ENCODE measurements around the gene OR8D1. TPM values are rescaled to one million over a fixed set of nuclear protein-coding genes. Genes with fewer than 3 reads are reported as not detected.

OR8D1 gene
- polyA plus RNA-seq (2013, experiment 1 of 2; ENCODE audit: insufficient read length): not detected
- not detected for polyA plus RNA-seq (2013, experiment 2 of 2; ENCODE audit: insufficient read length)

GRCh38 chr11:124313849-124314248, at the start of gene OR8D1:
Gene OR8D1 (minus strand): TSS chr11:124313949. CDS start chr11:124310766, 3,183 bp downstream.
- DNase-seq: no peak

GRCh38 chr11:124359566-124359965, 45.8 kb upstream of the OR8D1 start:
- no peak for DNase-seq

GRCh38 chr11:124346311-124346955, 32.7 kb upstream of the OR8D1 start:
- DNase-seq: no peak

GRCh38 chr11:124344346-124344745, 30.6 kb upstream of the OR8D1 start:
- no peak for DNase-seq

GRCh38 chr11:124340142-124340447, 26.3 kb upstream of the OR8D1 start:
- no peak for DNase-seq

- DNase-seq: no peak
These were observed 25.8 kb upstream of the OR8D1 start for GRCh38 chr11:124339396-124340141.

- DNase-seq: no peak
These were observed 18.1 kb upstream of the OR8D1 start for GRCh38 chr11:124331873-124332272.

GRCh38 chr11:124329787-124330478, 16.2 kb upstream of the OR8D1 start:
- DNase-seq: no peak

GRCh38 chr11:124327775-124328174, 14.0 kb upstream of the OR8D1 start:
- no peak for DNase-seq

GRCh38 chr11:124322356-124322755, 8.6 kb upstream of the OR8D1 start:
- no peak for DNase-seq

- no peak for DNase-seq
These were observed 6.3 kb upstream of the OR8D1 start, which contains the start of gene OR8D2 for GRCh38 chr11:124320097-124320496. Gene OR8D2 (minus strand): TSS chr11:124320197. CDS start chr11:124320197, 0 bp downstream.

- peak; percentile 4 for DNase-seq
These were observed 1.3 kb upstream of the OR8D1 start for GRCh38 chr11:124315052-124315451.

- no peak for DNase-seq
These were observed 618 bp downstream of the OR8D1 start for GRCh38 chr11:124313131-124313530.

GRCh38 chr11:124311670-124312069, 2.1 kb downstream of the OR8D1 start:
- DNase-seq: no peak

GRCh38 chr11:124311269-124311668, 2.5 kb downstream of the OR8D1 start:
- DNase-seq: no peak

- peak; percentile 3 for DNase-seq
These were observed 3.0 kb downstream of the OR8D1 start for GRCh38 chr11:124310721-124311120.

GRCh38 chr11:124307093-124307492, 6.7 kb downstream of the OR8D1 start:
- no peak for DNase-seq

GRCh38 chr11:124302347-124303125, 11.2 kb downstream of the OR8D1 start:
- DNase-seq: no peak

- peak; percentile 55 for DNase-seq
These were observed 12.2 kb downstream of the OR8D1 start for GRCh38 chr11:124301548-124301947.

GRCh38 chr11:124297921-124298320, 15.8 kb downstream of the OR8D1 start:
- DNase-seq: peak; percentile 27

GRCh38 chr11:124296016-124296415, 17.7 kb downstream of the OR8D1 start:
- no peak for DNase-seq

- no peak for DNase-seq
These were observed 19.1 kb downstream of the OR8D1 start for GRCh38 chr11:124294687-124295086.

All from fibroblast of skin of abdomen (primary cell).